HCT116 (cell line): Measurements from ENCODE around the gene PGM2. TPM values are rescaled to one million over a fixed set of nuclear protein-coding genes. Genes with fewer than 3 reads are reported as not detected.

Source experiments
- ATAC-seq: fragments of 200-7000 bp; cut with Tn5 transposase; 2 replicates; pipeline ENCODE4 v1.9.1; 2020; ENCODE audit warnings: mild to moderate bottlenecking, moderate library complexity
- BruUV-seq: library from RNA; stranded (reverse); fragments of 400-500 nt; replicated peaks from 2 replicates; lab custom pipeline; 2021; lab: Mats Ljungman, UMichigan
- CTCF ChIA-PET: fragments of 300-600 bp; sonication (Branson Sonifier 250); formaldehyde crosslinking; loops from one replicate; lab custom pipeline; 2021; ENCODE audit warnings: antibody characterized with exemption; lab: Charles Lee
- POLR2A ChIA-PET: fragments of 300-600, 350-600 bp; sonication (Branson Sonifier 250); formaldehyde crosslinking; loops from one replicate; lab custom pipeline; 2021; ENCODE audit warnings: antibody characterized with exemption; lab: Charles Lee
- RAD21 ChIA-PET, 2 experiments: fragments of 300-600 bp; sonication (Branson Sonifier 250); formaldehyde crosslinking; loops; one replicate each; lab custom pipeline; 2023; ENCODE audit warnings: low total read pairs in 2 of 2; ENCODE audit not compliant: uncharacterized antibody in 2 of 2, unreplicated experiment in 2 of 2, low non-redundant PET in 1 of 2; lab: Charles Lee
- DNase-seq: peaks from one replicate; pipeline ENCODE4 v3.0.0-alpha.2; 2010; ENCODE audit warnings: low read depth, low spot score
- H2AFZ ChIP-seq: fragments of 200-600 bp; shearing (Covaris generic), sonication (generic); 2 replicates; pipeline ENCODE4 v1.6.1; 2017; ENCODE audit warnings: low read depth, mixed run types, mixed read lengths, antibody characterized with exemption, low read length; ENCODE audit not compliant: poor library complexity, severe bottlenecking
- H3K27ac ChIP-seq: 2 replicates; pipeline ENCODE4 v1.5.1; 2012; ENCODE audit warnings: low read depth, low read length
- H3K27me3 ChIP-seq: fragments of 200-600 bp; sonication (generic); 2 replicates; pipeline ENCODE4 v1.6.1; 2016; ENCODE audit warnings: mixed run types, low read length, mixed read lengths; ENCODE audit not compliant: insufficient read depth
- H3K36me3 ChIP-seq, 2 experiments: fragments of 200-500 bp in 1 of 2; fragments of 200-600 bp in 1 of 2; sonication (Bioruptor generic) in 1 of 2; sonication (generic) in 1 of 2; 2 replicates each; pipeline versions ENCODE4 v1.5.1 to v1.6.1; 2014 to 2016; ENCODE audit warnings: low read length in 2 of 2, inconsistent platforms in 1 of 2, mixed read lengths in 1 of 2, mixed run types in 1 of 2; ENCODE audit not compliant: insufficient read depth in 2 of 2, control insufficient read depth in 1 of 2
- H3K4me1 ChIP-seq, 2 experiments: fragments of 200-600 bp in 1 of 2; sonication (generic) in 1 of 2; 2 replicates each; pipeline versions ENCODE4 v1.5.1 to v1.6.1; 2012 to 2017; ENCODE audit warnings: low read length in 2 of 2, inconsistent platforms in 1 of 2, mild to moderate bottlenecking in 1 of 2, mixed read lengths in 1 of 2, mixed run types in 1 of 2, moderate library complexity in 1 of 2; ENCODE audit not compliant: insufficient read depth in 2 of 2, control insufficient read depth in 1 of 2
- H3K4me2 ChIP-seq: fragments of 200-600 bp; sonication (generic); 2 replicates; pipeline ENCODE4 v1.6.1; 2017; ENCODE audit warnings: mixed run types, low read length, mixed read lengths
- H3K4me3 ChIP-seq, 2 experiments: fragments of 200-600 bp in 1 of 2; sonication (generic) in 1 of 2; replicated peaks in 1 of 2; 2 replicates each; pipeline ENCODE4 v1.5.1; 2011 to 2016; ENCODE audit warnings: low read length in 2 of 2, control low read depth in 1 of 2, low read depth in 1 of 2, mild to moderate bottlenecking in 1 of 2, mixed read lengths in 1 of 2, mixed run types in 1 of 2
- H3K79me2 ChIP-seq: fragments of 200-600 bp; sonication (generic); 2 replicates; pipeline ENCODE4 v1.6.1; 2017; ENCODE audit warnings: mild to moderate bottlenecking, mixed run types, low read length, moderate library complexity, mixed read lengths; ENCODE audit not compliant: insufficient read depth
- H3K9ac ChIP-seq: fragments of 200-600 bp; sonication (generic); 2 replicates; pipeline ENCODE4 v1.6.1; 2016; ENCODE audit warnings: low read length, mixed read lengths
- H3K9me2 ChIP-seq: fragments of 200-600 bp; sonication (generic), shearing (Covaris generic); 2 replicates; pipeline ENCODE4 v1.6.1; 2017; ENCODE audit warnings: mixed run types, mild to moderate bottlenecking, moderate library complexity; ENCODE audit not compliant: insufficient read depth
- H3K9me3 ChIP-seq, 2 experiments: fragments of 200-500 bp in 1 of 2; fragments of 200-600 bp in 1 of 2; sonication (Bioruptor generic) in 1 of 2; sonication (generic) in 1 of 2; 2 replicates each; pipeline ENCODE4 v1.6.1; 2014 to 2017; ENCODE audit warnings: low read length in 2 of 2, mixed read lengths in 2 of 2, inconsistent platforms in 1 of 2, low read depth in 1 of 2, mild to moderate bottlenecking in 1 of 2, mixed run types in 1 of 2, moderate library complexity in 1 of 2; ENCODE audit not compliant: control insufficient read depth in 1 of 2, insufficient read depth in 1 of 2
- H4K20me1 ChIP-seq: fragments of 200-600 bp; sonication (generic), shearing (Covaris generic); 2 replicates; pipeline ENCODE4 v1.6.1; 2017; ENCODE audit warnings: mixed run types, mild to moderate bottlenecking, moderate library complexity; ENCODE audit not compliant: insufficient read depth
- ATF3 ChIP-seq: IDR thresholded peaks from 2 replicates; pipeline ENCODE4 v1.6.1; 2012
- CTCF ChIP-seq, 3 experiments: fragments of 200-600 bp in 1 of 3; sonication (generic) in 1 of 3; IDR thresholded peaks in 2 of 3; conservative IDR thresholded peaks in 1 of 3; 2 replicates each; pipeline ENCODE4 v1.5.1; 2012 to 2017; ENCODE audit warnings: low read depth in 2 of 3, low read length in 2 of 3, antibody characterized with exemption in 1 of 3, borderline replicate concordance in 1 of 3, control low read depth in 1 of 3, mild to moderate bottlenecking in 1 of 3, mixed read lengths in 1 of 3, mixed run types in 1 of 3, moderate library complexity in 1 of 3; ENCODE audit not compliant: insufficient read depth in 1 of 3
- EGR1 ChIP-seq: IDR thresholded peaks from 2 replicates; pipeline ENCODE4 v1.6.1; 2012; ENCODE audit warnings: low read depth
- EZH2 ChIP-seq: fragments of 200-600 bp; sonication (generic); IDR thresholded peaks from 2 replicates; pipeline ENCODE4 v1.6.1; 2017; ENCODE audit warnings: antibody characterized with exemption, mixed run types
- FOSL1 ChIP-seq: IDR thresholded peaks from 2 replicates; pipeline ENCODE4 v1.6.1; 2012; ENCODE audit warnings: low read depth
- POLR2AphosphoS5 ChIP-seq: IDR thresholded peaks from 2 replicates; pipeline ENCODE4 v1.6.1; 2011; ENCODE audit warnings: mild to moderate bottlenecking, low read depth, low read length, moderate library complexity
- RAD21 ChIP-seq: IDR thresholded peaks from 2 replicates; pipeline ENCODE4 v1.6.1; 2012; ENCODE audit warnings: low read depth, mild to moderate bottlenecking
- SIN3A ChIP-seq: IDR thresholded peaks from 2 replicates; pipeline ENCODE4 v1.6.1; 2012; ENCODE audit warnings: low read depth
- SP1 ChIP-seq: IDR thresholded peaks from 2 replicates; pipeline ENCODE4 v1.6.1; 2012; ENCODE audit warnings: low read depth
- YY1 ChIP-seq: IDR thresholded peaks from 2 replicates; pipeline ENCODE4 v1.6.1; 2011; ENCODE audit warnings: low read length, low read depth, moderate library complexity, mild to moderate bottlenecking; ENCODE audit not compliant: insufficient replicate concordance; ENCODE audit errors: extremely low read depth
- ZFX ChIP-seq: fragments of 450-650 bp; IDR thresholded peaks from 2 replicates; pipeline ENCODE4 v1.6.1; 2017
- ZNF274 ChIP-seq: fragments of 200-500 bp; sonication (Bioruptor generic); IDR thresholded peaks from 2 replicates; pipeline ENCODE4 v1.6.1; 2014; ENCODE audit warnings: mild to moderate bottlenecking, low read depth, low read length, inconsistent platforms
- intact Hi-C: fragments of 100-400 bp; cut with micrococcal nuclease; formaldehyde crosslinking; loops from 2 replicates; pipeline ENCODE4 v1.10.0; 2022
- total RNA-seq: library from RNA; stranded (reverse); gene quantifications from one replicate; pipeline ENCODE4 v1.2.1, GENCODE V29; 2021; ENCODE audit not compliant: unreplicated experiment
- TF ChIP-seq, protein P1 (sequence below): IDR thresholded peaks from 2 replicates; pipeline ENCODE4 v1.6.1; 2012
- TF ChIP-seq, protein P2 (sequence below): IDR thresholded peaks from 2 replicates; pipeline ENCODE4 v1.6.1; 2011; ENCODE audit warnings: mild to moderate bottlenecking, low read length, moderate library complexity; ENCODE audit not compliant: insufficient replicate concordance; ENCODE audit errors: extremely low read depth

PGM2 gene
- total RNA-seq, 1 experiment from 2014 or later = 48.6 TPM

- Histone ChIP-seq H3K9me3 (no peaks in the 10 kb centered on the region), H4K20me1 (no peaks in the 10 kb centered on the region), H3K27me3 (no peaks in the 10 kb centered on the region), H3K4me3 (no peak overlapping the region), H2AFZ (no peak overlapping the region), H3K4me2 (no peak overlapping the region), H3K4me1 (no peaks in the 10 kb centered on the region), H3K9me2 (no peaks in the 10 kb centered on the region), H3K79me2 (no peaks in the 10 kb centered on the region), H3K9ac (no peak overlapping the region), H3K27ac (no peak overlapping the region), H3K36me3 (peaks cover 28 to 31% of the 10 kb centered on the region in 2 experiments; a peak in 3 of 4 replicates)
- ATAC-seq (no peak), DNase-seq (no peak)
- CTCF ChIA-PET = no interaction called here
- BruUV-seq = no TSS peak
- RAD21 ChIA-PET = no interaction called here
- intact Hi-C loops = no loop called here
- POLR2A ChIA-PET = no interaction called here
- TF ChIP-seq ATF3 = no peak
- TF ChIP-seq EGR1 = no peak
- TF ChIP-seq, protein P1, sequence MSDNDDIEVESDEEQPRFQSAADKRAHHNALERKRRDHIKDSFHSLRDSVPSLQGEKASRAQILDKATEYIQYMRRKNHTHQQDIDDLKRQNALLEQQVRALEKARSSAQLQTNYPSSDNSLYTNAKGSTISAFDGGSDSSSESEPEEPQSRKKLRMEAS = no peak
- TF ChIP-seq, protein P2, sequence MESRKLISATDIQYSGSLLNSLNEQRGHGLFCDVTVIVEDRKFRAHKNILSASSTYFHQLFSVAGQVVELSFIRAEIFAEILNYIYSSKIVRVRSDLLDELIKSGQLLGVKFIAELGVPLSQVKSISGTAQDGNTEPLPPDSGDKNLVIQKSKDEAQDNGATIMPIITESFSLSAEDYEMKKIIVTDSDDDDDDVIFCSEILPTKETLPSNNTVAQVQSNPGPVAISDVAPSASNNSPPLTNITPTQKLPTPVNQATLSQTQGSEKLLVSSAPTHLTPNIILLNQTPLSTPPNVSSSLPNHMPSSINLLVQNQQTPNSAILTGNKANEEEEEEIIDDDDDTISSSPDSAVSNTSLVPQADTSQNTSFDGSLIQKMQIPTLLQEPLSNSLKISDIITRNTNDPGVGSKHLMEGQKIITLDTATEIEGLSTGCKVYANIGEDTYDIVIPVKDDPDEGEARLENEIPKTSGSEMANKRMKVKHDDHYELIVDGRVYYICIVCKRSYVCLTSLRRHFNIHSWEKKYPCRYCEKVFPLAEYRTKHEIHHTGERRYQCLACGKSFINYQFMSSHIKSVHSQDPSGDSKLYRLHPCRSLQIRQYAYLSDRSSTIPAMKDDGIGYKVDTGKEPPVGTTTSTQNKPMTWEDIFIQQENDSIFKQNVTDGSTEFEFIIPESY = no peak
- TF ChIP-seq FOSL1 = no peak
- TF ChIP-seq ZNF274 = no peak
- TF ChIP-seq ZFX = no peak
- TF ChIP-seq RAD21 = no peak
Observed at GRCh38 chr4:37837446-37837845, 11.0 kb downstream of the PGM2 start.

DNA sequence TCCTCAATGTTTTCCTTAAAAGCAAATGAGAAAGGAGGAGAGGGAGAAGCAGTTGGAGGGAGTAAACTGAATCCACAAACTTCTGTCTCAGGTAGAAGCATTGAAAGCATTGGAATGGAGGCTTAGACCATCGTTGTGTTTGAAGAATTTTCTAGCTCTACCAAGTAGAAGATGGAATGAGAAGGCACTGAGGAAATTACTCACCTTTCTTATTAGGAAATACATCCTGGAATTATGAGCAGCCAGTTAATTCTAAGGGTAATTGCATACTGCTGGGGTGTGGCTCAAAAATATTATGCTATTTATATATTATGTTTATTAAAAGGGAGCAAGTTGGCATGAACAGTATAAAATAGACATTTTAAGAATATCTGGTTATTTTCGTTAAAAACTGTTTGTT, 12.9 kb downstream of the PGM2 start:
- H3K9me2 ChIP-seq = no peaks in the 10 kb centered on the region
- H3K9me3 ChIP-seq = no peaks in the 10 kb centered on the region
- H3K4me1 ChIP-seq = no peaks in the 10 kb centered on the region
- H3K4me3 ChIP-seq = no peak overlapping the region
- H4K20me1 ChIP-seq = no peaks in the 10 kb centered on the region
- H3K9ac ChIP-seq = no peak overlapping the region
- DNase-seq = no peak
- no TSS peak for BruUV-seq
- intact Hi-C loops = no loop called here
- peaks cover 25 to 35% of the 10 kb centered on the region in 2 experiments; a peak in 3 of 4 replicates for H3K36me3 ChIP-seq
- ChIA-PET CTCF (no interaction called here), POLR2A (no interaction called here), RAD21 (no interaction called here)
- no peaks in the 10 kb centered on the region for H3K79me2 ChIP-seq
- no peak for ATAC-seq
- H3K27ac ChIP-seq = no peak overlapping the region
- no peak overlapping the region for H2AFZ ChIP-seq
- H3K27me3 ChIP-seq = no peaks in the 10 kb centered on the region
- no peak overlapping the region for H3K4me2 ChIP-seq
- TF ChIP-seq, protein P1 = no peak
- TF ChIP-seq POLR2AphosphoS5 = no peak
- TF ChIP-seq EGR1 = no peak
- TF ChIP-seq CTCF (IDR thresholded peaks at IDR 0.05 in 2 of 3, conservative IDR thresholded peaks at IDR 0.05 in 1 of 3; ENCODE audit: borderline replicate concordance in 1 of 3, insufficient read depth in 1 of 3, low read depth in 2 of 3, low read length in 2 of 3) = no peak
- TF ChIP-seq YY1 = no peak
- TF ChIP-seq SP1 = no peak
- no peak for TF ChIP-seq SIN3A
- TF ChIP-seq EZH2 = no peak
